T follicular helper cell (primary cell): ENCODE data around the gene GAK.
"Not testable (repeated sequence)": the region's sequence is repeated elsewhere in the genome, so short reads cannot be mapped to it uniquely, and the experiment has no call there.

Experiments used
- DNase-seq: peaks from one replicate; pipeline ENCODE4 v3.0.0-alpha.2; 2020; ENCODE audit warnings: low read depth
- total RNA-seq, 2 experiments: gene quantifications; one replicate each; lab custom pipeline; 2026; lab: John Stamatoyannopoulos, UW

GAK gene
- total RNA-seq: 150 to 188 reads per million in 2 experiments

DNA sequence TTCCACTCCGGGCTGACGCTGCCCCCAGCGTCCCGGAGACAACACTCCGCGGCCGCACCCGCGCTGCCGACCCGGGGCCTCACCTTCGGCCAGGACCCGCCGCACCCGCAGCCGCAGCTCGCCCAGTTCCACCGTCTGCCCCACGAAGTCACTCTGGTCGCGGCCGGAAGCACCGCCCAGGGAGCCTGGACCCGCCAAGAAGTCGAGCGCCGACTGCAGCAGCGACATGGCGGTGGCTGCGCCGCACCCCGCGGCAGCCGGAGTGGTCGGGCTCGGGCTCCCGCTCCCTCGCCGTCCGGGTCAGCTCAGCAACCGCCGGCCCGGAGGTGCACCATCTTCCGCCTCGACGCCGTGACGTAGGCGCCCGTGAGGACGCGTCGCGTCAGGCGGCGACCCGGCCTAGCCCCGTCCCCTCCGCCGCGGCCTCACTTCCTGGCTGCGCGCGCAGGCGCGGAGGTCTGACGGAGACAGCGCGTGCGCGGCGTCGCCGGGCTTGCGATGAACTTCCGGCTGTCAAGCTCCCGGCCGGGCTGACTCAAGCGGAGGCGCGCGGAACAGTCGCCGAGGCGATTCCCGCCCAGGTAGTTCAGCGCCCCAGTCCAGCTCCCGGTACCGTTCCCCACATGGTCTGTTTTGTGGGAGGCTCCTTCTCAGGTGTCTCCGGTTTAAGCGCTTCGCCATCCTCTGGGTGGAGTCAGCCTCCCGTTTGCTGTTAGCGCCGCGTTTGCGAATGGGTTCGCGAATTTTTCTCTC, at the start of gene GAK, which contains the start of gene TMEM175:
TSS of gene GAK (minus strand) at position 357 of the 753 bp plus-strand sequence. CDS start at position 228, 129 bp downstream.
TSS of gene TMEM175 (plus strand) at position 501 of the 753 bp plus-strand sequence. CDS start 15,280 bp downstream, outside the sequence.
- peak; percentile 94 for DNase-seq

DNA sequence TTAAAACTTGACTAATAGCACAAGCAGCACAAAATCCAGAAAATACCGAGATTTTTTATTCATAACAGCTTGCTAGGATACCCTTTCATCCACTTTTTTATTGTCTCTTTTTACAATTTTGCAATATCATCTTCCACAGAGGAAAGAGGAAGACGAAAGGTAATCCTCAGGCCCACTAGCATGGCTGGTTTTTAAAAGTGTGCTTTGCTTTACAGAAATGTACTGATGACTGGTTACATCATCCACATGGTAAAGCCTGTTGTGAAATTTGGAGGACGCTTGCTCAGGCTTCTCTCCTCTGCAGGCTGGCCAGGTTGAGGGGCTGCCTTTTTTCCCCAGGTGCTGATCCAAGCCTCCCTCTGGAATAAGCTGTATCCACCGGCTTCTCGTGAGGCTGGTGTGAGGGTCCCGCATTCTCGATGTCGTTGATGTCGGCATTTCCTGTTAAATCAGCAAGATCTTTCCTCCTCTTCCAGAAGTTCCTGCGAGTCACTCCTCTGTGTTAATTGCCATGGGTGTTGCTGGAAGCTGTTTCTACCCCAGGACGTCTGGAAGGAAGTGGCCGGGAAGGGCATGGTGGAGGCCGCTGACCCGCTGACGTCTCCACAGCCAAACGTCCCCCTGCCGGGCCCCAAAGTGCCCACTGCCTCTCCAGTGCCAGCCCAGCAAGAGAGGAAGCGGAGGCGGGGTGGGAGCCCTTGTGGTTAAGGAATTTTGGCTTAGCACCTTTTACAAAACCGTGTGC, 47.0 kb upstream of the GAK start:
- no peak for DNase-seq

DNA sequence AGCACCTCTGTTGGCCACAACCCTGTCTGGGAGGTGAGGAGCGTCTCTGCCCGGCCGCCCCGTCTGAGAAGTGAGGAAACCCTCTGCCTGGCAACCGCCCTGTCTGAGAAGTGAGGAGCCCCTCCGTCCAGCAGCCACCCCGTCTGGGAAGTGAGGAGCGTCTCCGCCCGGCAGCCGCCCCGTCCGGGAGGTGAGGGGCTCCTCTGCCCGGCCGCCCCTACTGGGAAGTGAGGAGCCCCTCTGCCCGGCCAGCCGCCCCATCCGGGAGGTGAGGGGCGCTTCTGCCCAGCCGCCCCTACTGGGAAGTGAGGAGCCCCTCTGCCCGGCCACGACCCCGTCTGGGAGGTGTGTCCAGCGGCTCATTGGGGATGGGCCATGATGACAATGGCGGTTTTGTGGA, 43.9 kb upstream of the GAK start:
- not testable (repeated sequence) for DNase-seq

DNA sequence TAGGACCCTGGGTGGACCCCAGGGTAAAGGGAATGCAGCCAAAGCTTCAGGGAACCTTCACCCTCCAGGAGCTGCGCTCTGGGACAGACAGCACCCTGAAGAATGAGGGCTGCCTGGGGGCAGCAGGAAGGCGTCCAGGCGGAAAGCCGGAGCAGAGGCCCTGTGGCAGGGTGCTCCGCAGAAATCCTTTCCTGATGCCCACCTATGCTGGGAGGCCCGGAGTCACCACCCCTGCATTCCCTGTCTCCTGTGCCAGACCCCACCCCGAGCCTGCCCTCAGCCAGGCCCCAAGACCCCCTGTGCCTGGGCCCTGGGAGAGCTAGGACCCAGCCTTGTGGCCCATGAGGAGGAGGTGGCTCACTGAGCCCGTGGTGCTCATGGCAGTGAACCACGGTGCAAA, 42.6 kb upstream of the GAK start:
- DNase-seq: no peak

DNA sequence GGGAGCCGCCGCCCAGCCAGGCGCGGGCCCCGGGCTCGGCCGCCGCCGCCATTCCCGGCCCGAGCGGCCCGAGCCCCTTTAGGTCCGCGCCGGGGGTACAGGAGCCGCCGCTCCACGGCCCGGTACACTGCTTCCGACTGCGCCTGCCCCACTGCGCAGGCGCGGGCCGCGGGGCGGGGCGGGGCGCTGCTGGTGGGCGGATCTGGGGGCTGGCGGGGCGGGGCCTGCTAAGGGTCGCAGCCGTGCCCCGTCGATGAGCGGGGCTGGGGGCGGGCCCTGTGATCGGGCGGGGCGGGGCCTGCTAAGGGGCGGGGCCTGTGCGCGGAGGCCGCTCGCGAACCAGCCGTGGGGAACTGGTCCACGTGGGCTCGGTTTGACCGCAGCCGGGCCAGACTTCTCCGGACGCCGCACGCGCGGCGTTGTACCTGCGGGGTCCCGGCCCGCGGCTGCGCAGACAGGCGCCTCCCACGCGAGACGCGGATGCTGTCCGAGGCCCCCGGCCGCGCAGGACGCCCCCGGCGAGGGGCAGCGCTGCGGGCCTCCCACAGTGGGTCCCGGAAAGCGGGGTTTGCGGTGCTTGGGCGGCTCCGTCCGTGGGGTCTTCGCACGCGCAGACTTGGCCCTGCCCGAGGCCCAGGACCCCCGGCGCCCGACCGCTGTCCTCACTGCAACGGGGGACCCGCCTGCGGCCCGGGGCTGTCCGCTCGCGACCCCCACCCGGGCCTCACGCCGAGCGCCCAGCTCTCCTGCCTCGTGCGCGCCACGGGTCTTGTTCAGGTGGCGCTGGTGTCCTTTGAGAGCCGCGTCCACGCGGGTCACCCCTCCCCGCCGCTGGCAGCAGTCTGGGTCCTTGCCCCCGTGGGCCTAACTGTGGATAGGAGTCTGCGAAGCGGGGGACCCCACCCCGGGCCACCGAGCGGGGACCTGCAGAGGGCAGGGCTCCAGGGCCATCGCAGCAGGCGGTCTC, 41.6 kb upstream of the GAK start, which contains the start of gene DGKQ:
TSS of gene DGKQ (minus strand) at position 139 of the 967 bp plus-strand sequence. CDS start at position 52, 87 bp downstream.
- DNase-seq: peak; percentile 84

DNA sequence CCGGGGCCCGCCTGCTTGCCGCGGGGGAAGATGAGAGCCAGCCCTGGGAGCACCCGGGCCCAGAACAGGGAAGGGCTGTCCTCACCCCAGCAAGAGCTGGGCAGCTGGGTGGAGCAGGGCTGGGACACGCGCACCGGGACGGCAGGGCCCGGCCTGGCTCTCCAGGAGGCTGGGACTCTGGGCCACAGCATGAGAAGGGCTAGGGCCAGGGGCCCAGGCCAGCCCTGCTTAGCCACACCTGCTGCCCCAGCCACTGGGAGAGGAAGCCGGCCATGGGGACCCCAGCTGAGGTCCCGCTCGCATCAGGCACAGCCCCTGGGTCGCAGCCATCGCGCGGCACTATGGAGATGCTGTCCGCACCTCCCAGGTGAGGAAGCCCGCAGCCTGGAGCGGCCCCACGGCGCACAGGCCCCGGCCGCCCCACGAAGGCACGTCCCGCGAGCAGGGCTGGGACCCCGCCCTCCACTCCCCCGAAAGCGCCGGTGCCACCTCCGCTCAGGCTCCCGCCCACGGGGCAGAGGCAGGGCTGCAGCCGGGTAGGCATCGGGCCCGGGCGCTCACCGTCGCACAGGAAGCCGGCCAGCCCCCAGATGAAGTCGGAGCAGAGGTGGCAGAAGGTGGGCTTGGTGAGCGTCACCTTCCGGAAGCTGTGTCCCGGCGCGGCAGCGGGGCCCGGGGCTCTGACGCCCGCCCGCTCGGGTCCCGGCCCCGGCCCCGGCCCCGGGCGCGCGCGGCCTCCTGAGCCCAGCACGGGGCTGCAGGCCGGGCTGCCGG, 40.7 kb upstream of the GAK start:
- peak; percentile 44 for DNase-seq

DNA sequence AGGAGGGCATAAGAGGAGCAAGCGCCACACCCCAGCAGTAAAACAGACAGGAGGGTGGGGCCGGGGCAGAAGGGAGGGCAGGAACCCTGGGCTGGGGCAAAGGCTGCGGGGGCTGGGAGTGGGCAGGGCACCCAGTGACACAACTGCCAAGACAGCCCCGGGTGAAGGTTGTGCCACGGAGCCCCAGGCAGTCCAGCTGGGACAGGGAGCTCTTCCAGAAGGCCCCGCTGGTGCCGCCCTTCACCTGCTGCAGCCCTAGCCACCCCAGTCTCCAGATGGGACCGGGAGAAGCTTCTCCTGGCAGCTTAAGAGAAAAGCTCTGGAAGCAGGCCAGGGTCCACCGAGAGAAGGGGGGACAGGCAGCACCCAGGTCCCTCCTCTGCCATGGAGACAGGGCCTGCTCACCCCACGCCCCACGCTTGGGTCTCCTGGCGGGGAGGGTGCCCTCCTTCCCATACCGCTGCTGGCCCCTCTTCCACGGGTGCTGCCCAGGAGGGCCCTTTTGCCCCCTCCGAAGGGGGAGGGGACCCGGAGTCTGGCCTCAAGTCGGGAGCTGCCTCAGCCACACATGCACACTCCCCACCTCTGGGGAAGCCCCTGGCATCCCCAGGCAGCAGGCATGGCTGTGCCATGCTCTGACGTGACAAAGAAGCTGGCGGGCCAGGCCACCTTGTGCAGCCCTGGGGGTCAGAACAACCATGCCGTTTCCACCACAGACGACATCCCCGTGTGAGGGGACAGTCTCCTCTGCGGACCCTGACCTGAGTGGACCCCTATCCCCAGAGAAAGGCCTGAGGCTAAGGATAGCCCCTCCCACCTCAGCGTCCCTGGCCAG, 39.8 kb upstream of the GAK start:
- no peak for DNase-seq

DNA sequence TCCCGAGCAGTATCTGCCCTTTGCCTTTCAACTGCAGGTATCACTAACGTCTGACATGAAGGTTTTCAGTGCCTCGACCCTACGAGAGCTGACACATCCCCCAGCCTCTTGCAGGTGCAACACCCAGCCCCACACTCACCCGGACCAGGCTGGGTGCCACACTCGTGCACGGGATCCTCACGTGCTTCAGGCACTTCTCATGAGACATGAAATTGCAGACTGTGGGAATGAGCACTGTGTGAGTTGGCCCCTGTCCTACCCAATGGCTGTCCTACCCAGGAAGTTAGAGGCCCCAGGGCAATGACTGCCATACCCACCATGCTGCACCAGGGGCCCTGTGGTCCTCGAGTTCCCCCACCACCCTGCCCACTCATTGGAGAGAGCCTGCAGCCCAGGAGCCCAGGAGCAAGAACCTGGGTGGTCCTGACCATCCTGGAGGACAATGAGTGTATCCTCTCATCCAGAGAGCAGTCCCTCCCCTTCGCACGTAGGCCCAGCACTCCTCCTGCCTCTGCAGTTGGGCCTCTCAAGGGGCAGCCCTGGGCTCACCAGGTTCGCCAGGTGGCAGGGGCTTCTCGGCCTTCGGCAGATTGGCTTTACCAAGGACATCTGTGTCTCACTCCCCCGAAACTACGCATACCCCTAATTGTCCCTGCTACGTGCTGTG, 38.9 kb upstream of the GAK start:
- no peak for DNase-seq

DNA sequence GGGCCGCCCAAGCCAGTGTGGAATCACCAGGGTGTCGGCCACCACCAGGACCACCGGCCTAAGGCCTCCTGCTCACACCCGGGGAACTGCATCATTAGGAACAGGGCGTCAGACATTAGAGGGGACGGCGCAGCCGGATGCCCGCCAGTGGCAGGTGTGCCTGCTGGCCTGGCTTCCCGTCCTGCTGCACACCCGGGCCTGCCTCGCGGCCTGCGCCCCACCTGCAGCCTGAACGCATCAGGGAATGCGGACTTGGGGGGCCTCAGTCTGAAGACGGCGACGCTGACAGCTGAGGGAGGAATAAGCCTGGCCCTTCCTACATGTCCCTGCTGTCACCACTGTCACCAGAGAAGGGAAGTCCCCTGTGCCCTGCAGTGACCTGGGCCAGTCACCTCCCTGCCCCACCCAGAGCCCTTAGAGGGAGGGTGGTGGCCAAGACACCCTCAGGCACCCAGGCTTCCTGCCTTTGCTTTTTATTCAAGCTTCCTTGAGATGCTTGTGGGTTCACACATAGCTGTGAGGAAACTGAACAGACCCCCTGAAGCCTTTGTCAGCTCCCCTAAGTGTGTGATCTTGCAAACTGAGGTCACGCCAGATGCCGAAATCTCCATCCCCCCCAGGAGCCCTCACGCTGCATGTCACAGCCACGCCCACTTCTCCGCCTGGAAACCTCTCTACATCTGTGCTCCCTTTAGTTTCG, 38.1 kb upstream of the GAK start:
- DNase-seq: no peak

DNA sequence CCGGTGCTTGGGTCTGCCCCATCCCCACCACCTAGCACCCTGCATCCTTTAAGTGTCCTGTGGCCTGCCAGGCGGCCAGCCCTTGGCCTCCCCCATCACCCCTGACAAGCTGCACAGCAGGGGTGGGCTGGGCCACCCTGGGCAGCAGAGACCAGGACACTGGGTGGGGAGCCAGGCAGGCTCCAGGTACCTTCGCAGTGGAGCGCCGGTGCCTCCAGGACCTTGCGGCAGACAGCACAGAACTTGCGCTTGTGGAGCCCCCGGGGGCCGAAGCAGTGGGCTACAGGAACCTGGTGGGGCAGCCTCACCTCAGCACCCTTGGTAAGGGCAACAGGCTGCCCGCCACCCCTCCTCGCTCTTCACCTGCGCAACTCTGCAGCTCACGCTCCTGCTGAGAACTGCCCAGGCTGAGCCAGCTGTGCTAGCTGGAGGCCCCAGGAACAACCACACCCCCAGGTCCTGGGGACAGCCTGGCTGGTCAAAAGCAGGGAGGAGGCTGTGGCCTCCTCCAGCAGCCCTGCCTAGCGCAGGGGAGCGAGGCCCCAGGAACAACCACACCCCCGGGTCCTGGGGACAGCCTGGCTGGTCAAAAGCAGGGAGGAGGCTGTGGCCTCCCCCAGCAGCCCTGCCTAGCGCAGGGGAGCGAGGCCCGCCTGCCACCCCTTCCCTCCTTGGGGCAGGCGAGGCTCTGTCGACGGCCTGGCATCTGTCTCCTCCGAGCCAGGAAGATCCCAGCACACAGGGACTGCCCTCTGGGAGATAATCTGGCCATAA, 36.7 kb upstream of the GAK start:
- DNase-seq: no peak

DNA sequence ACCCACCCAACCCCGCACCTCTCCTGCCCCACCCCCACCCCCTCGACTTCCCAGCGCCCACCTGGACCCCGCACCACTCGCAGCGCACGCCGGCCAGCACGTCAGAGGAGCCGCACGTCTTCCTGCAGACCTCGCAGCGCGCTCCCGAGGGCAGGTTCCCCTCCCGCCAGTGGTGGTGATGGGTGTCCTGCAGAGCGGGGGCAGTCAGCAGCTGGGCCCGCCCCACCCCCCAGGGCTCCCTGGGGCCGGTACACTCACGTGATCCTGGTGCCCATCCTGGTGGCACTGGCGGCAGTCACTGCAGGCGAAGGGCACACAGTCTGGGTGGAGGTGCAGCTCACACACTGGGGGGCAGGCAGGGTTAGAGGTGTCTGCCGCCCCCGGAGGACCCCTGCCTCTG, 36.1 kb upstream of the GAK start:
- DNase-seq: no peak

DNA sequence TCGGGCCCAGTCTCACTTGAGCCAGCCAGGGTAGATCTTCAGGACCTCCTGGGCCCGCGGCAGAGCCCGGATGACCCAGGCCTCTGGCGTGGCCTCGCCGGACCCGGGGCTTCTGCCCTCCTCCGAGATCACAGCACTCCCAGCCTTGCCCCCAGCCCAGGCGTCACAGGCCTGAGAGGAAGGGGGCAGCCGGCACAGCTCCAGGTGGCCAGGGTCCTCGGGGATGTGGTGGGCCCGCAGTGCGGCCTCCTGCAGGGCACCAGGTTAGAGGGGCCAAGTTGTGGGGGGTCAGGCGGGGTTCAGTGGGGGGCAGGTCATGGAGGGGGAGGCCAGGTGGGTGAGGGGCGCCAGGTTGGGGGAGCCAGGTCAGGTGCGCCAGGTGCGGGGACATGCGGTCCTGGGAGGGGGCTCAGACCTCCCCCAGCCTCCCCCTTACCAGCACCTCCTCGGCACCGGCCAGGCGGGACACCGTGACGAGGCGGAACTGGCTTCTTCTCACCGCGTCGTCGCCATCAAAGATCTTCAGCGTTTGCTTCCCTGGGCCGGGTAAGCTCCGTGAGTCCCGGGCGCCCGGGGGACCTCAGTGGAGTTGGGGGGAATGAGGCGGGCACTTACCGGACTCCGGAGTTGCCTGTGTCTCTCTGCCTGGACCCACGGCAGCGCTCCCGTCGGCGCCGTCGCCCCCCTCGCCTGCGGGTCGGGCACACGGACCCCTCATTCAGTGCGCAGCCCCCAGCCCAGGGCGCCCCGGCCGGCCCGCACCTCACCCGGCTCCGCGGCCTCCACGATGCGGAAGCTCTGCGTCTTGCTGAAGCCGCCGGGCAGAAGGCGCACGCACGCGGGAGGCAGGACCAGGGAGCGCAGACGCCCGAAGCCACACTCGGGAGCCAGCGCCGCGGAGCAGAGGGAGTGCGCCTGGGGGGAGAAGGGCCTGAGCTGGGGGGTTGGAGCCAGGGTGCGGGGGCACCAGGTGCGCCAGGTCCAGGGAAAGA, 35.3 kb upstream of the GAK start:
- no peak for DNase-seq

DNA sequence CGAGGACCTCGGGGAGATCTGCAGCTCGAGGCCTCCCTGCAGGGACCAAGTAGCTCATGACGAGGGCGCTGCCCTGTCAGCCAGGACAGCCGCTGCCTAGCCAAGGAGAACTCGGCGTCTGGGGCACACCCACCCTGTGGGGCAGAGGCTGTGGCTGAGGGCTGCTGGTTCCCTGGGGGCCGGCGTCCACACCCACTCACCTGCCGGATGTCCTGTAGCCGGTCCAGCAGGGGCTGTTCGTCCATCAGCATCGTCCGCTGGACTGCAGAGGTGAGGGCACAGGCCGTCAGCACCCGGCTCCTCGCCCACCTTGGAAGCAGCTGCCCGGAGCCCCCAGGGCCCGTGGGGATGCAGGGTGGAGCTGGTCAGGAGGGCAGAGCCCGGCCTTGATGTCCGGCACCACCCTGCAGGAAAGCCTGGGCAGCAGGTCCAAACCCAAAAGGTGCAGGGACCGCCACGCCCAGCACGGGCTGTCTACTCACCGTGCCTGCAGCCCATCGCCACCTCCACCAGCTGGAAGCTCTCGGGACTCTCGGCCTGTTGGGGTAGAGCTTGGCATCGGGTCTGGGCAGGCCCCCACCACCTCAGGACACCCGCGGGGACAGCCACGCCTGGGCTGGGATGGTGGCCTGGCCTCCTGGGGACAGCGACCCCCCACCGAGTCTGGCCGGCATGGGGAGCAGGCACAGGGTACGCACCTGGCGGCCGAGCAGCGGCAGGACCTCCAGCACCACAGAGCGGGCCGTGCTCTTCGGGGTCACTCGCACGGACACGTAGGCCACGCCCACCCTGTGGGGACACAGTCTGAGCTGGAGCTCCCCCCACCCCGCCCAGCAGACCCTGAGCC, 34.4 kb upstream of the GAK start:
- no peak for DNase-seq

DNA sequence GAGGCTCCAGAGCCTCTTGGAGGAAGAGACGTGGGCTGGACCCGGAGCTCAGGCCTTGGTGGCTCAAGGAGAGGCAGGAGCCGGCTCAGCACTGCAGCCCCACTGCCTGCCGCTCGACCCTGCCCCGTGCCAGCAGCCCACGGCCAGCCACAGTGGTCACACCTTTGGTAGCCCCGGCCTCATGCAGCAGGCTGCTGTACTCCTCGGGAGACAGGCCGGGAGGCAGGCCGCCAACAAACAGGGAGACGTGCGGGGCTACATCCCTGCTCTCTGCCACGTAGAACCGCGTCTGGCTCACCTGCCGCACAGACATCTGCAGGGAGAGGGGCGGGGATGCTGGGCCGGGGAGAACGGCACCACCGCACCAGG, 33.6 kb upstream of the GAK start:
- DNase-seq: no peak

DNA sequence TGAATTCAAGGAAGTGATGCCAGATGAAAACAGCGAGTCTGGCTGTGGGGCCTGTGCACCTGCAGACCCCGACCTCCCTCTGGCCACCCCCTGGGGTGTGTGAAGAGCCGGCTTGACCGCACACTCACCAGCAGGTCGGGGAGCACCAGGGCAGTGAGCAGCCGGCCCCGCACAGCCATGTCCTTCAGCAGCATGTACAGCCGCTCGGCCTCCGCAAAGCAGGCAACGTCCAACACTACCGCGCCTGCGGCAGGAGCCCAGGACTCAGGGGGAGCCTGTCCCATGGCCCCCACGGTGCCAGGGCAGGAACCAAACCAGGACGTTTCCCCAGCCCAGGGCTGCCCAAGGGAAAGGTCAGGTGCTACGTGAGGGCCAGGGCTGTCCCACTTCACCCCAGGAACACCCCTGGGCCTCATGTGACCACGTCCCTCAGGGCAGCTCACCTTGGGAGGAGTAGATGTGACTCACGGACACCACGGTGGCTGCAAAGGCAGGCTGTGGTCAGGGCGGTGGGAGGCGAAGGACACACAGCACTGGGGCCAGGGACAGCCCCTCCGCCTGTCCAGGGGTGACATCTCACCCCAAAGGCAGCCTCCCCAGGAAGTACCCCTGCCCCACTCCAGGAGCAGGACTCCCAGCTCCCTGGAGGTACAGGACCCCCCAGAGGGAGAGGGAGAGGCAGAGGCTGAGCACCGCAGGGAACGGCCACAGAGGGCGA, 33.1 kb upstream of the GAK start:
- no peak for DNase-seq
